Ovary (tissue), 9 donors: ENCODE measurements around the gene SORBS1. TPM values are rescaled to one million over a fixed set of nuclear protein-coding genes. Genes with fewer than 3 reads are reported as not detected.

Experiments used
- DNase-seq, 5 donors: peaks; one replicate each; pipeline ENCODE4 v3.0.0-alpha.2; 2019 to 2020
- H3K27ac ChIP-seq, 2 donors: fragments of 200-600 bp; one replicate each; pipeline versions ENCODE4 v1.5.1 to v1.8.0; 2019 to 2022
- H3K27me3 ChIP-seq: fragments of 200-600 bp; one replicate; pipeline ENCODE4 v1.8.0; 2022
- H3K36me3 ChIP-seq: fragments of 200-600 bp; sonication (generic); one replicate; pipeline ENCODE4 v1.5.1; 2019
- H3K4me1 ChIP-seq: one replicate; pipeline ENCODE4 v1.8.1; 2013; ENCODE audit warnings: mild to moderate bottlenecking, moderate library complexity; ENCODE audit not compliant: insufficient read depth
- H3K4me3 ChIP-seq: fragments of 200-600 bp; sonication (generic); one replicate; pipeline ENCODE4 v1.5.1; 2017
- H3K9me3 ChIP-seq, 2 donors: fragments of 200-600 bp in 1 of 2; sonication (generic) in 1 of 2; one replicate each; pipeline versions ENCODE4 v1.5.1 to v1.8.1; 2013 to 2019; ENCODE audit warnings: mild to moderate bottlenecking in 1 of 2, moderate library complexity in 1 of 2
- EP300 ChIP-seq: sonication (generic); formaldehyde crosslinking; IDR thresholded peaks from one replicate; pipeline ENCODE4 v1.6.1; 2017; ENCODE audit warnings: antibody characterized with exemption
- POLR2A ChIP-seq: fragments of 450-650 bp; IDR thresholded peaks from one replicate; pipeline ENCODE4 v1.6.1; 2017; ENCODE audit warnings: antibody characterized with exemption, mild to moderate bottlenecking, moderate library complexity
- WGBS, 3 donors: extraction: QIAGEN DNeasy Blood & Tissue Kit in 1 of 3; methylation state at CpG; one replicate each; pipeline versions ENCODE4 v1.1.5 to v1.1.7; 2013 to 2017; 5-methylcytosine and 5-hydroxymethylcytosine counted together
- intact Hi-C, 4 donors: fragments of 100-400 bp; cut with DNase I; formaldehyde crosslinking; loops; one replicate each; pipeline versions ENCODE4 v1.11.0 to v1.15.1; 2022 to 2023
- polyA plus RNA-seq, 2 donors: library from polyadenylated mRNA; stranded (reverse); fragments of 200-250 nt in 1 of 2; fragments of 350-450 nt in 1 of 2; fragmentation: Illumina TruSeq in 1 of 2; extraction: RNeasy Lipid Tissue Mini Kit (QIAGEN cat#74804) in 1 of 2; gene quantifications; one replicate each; pipeline ENCODE4 v1.2.3, GENCODE V29; 2013 to 2014
- total RNA-seq, 7 donors: library from RNA; depleted of rRNA in 2 of 7; stranded (reverse); fragments of >200 nt in 2 of 7; fragmentation: NEBNext Ultra II Directional in 3 of 7; extraction: Animal tissue kit (Norgen Biotek cat#: 25700) in 3 of 7; gene quantifications; one replicate each; pipeline versions ENCODE4 v1.1.0 to v1.2.4, GENCODE V29; 2016 to 2023
- TF ChIP-seq, protein P1 (sequence below), 3 donors: fragments of 450-650 bp in 2 of 3; fragments of 200-600 bp in 1 of 3; IDR thresholded peaks; one replicate each; pipeline versions ENCODE4 v1.5.1 to v1.8.0; 2016 to 2022; ENCODE audit warnings: antibody characterized with exemption in 3 of 3, mild to moderate bottlenecking in 1 of 3
- donor health status: DM: no; HTN: no; CAD: no; lungs with moderate emphysema.
- donor health status: DM: no; HTN: no; CAD: no.
- donor health status: Bipolar disorder and iron deficiency.
- donor health status: DM: yes; HTN: yes; CAD: no.
- donor health status: DM: no; HTN: no; CAD: no.
- donor health status: DM: yes; HTN: yes; CAD: no.

SORBS1 gene
- total and polyA plus RNA-seq, 9 donors = 10.7 to 156 (median 20.0) TPM

DNA sequence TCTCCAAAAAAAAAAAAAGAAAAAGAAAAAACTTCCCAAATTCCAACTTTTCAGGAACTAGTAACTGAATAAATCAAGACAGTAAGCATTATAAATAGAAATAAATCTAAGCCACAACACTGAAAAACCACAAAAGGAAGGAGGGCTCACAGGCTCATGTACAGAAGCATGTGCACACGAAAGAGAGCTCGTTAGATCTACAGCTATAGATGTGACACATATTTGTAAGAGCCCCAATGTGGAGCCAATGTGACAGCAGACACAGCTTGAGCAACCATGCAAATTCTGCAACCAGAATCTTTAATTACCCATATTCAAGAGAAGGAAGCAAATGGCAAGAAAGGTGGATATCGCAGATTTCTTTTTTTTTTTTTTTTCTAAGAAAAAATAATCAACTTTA lies 94.7 kb downstream of the SORBS1 start:
- no peak overlapping the region for H3K27ac ChIP-seq
- no peak overlapping the region for H3K4me3 ChIP-seq
- H3K9me3 ChIP-seq = no peaks in the 10 kb centered on the region
- no peak for DNase-seq
- H3K36me3 ChIP-seq = no peaks in the 10 kb centered on the region
- H3K27me3 ChIP-seq = no peaks in the 10 kb centered on the region
- WGBS, 3 donors = 92 to 95% (median 95%) methylated on average over 3 of the region's 3 CpGs
- TF ChIP-seq EP300 = no peak
- TF ChIP-seq POLR2A = no peak
- TF ChIP-seq, protein P1, sequence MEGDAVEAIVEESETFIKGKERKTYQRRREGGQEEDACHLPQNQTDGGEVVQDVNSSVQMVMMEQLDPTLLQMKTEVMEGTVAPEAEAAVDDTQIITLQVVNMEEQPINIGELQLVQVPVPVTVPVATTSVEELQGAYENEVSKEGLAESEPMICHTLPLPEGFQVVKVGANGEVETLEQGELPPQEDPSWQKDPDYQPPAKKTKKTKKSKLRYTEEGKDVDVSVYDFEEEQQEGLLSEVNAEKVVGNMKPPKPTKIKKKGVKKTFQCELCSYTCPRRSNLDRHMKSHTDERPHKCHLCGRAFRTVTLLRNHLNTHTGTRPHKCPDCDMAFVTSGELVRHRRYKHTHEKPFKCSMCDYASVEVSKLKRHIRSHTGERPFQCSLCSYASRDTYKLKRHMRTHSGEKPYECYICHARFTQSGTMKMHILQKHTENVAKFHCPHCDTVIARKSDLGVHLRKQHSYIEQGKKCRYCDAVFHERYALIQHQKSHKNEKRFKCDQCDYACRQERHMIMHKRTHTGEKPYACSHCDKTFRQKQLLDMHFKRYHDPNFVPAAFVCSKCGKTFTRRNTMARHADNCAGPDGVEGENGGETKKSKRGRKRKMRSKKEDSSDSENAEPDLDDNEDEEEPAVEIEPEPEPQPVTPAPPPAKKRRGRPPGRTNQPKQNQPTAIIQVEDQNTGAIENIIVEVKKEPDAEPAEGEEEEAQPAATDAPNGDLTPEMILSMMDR (IDR thresholded peaks at IDR 0.05) = no peak
- intact Hi-C loops = no loop called here
- H3K4me1 ChIP-seq = no peaks in the 10 kb centered on the region

- 91 to 95% (median 94%) methylated on average over 5 of the region's 5 CpGs for WGBS, 3 donors
- Histone ChIP-seq H3K4me3 (no peak overlapping the region), H3K36me3 (no peaks in the 10 kb centered on the region), H3K27me3 (no peaks in the 10 kb centered on the region), H3K9me3 (no peaks in the 10 kb centered on the region), H3K27ac (no peak overlapping the region), H3K4me1 (peaks cover 6% of the 10 kb centered on the region)
- TF ChIP-seq POLR2A (no peak), EP300 (no peak)
- TF ChIP-seq, protein P1 (IDR thresholded peaks at IDR 0.05) = no peak
- intact Hi-C loops = no loop called here
- DNase-seq = no peak
Observed at GRCh38 chr10:95464280-95464679, 96.9 kb downstream of the SORBS1 start.

DNA sequence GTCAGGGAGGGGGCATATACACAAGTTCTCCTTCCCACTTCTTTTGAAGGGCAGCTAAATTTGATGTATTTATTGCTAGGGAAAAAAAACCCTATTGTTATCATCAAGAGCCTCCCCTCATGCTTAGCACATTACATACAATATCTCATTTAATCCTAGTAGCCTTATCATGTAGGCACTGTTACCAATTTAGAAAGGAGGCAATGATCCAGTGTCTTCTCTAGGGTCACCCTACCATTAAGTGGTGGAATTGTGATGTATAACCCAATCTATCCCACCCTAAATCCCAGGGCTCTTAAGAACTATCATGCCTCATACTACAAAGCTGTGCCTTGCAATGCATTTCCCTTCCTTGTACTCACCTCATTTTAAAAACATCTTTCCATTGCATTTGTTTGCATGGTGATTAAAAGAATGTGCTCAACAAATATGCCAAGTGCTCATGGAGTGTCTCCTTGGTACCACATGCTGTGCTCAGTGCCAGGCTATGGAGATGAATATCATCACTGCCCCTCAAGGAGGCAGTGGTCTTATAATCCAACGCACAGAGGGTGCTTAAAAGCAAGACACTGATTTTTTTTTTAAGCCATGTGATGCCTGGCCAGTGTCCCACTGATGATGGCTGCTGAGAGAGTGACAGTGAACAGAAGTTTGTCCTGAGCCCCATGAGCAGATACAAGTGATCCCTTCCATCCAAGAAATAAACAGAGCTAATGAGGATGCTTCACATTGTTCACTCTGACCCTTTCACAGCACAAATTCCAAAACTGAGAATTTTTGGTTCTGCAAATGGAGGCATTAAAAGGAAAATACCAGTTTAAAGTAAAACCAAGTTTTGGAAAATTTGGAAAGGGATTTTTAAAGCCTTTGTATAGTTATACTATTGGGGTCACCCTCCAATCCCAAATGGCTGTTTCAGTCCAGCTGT lies 98.2 kb downstream of the SORBS1 start:
- H3K4me3 ChIP-seq = no peak overlapping the region
- H3K27me3 ChIP-seq = no peaks in the 10 kb centered on the region
- WGBS, 3 donors = 65 to 78% (median 68%) methylated on average over 1 of the region's 1 CpG
- peaks cover 6% of the 10 kb centered on the region for H3K4me1 ChIP-seq
- no peak overlapping the region for H3K27ac ChIP-seq
- DNase-seq = no peak
- H3K9me3 ChIP-seq = no peaks in the 10 kb centered on the region
- intact Hi-C loops = no loop called here
- no peaks in the 10 kb centered on the region for H3K36me3 ChIP-seq
- TF ChIP-seq POLR2A = no peak
- TF ChIP-seq, protein P1 (IDR thresholded peaks at IDR 0.05) = no peak
- TF ChIP-seq EP300 = no peak

DNA sequence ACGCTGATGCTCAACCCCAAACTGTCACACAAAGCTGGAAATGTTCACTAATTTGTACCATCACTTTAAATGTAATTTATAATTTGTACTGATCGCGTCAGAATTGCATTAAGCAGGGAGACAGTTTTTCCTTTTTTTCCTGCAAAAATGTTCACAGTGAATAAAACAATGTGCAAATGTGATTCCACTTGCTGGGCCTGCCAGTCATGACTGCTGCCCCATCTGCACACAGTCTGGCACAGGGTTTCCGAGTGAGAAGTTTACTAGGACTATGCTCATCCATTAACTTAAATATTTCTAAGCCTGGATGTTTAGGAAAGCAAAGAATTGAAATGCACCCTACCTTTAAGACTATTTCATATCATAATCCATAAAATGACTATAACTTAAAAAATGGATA lies 99.6 kb downstream of the SORBS1 start:
- Histone ChIP-seq H3K36me3 (no peaks in the 10 kb centered on the region), H3K9me3 (no peaks in the 10 kb centered on the region), H3K27ac (no peak overlapping the region), H3K27me3 (no peaks in the 10 kb centered on the region), H3K4me3 (no peak overlapping the region), H3K4me1 (peaks cover 6% of the 10 kb centered on the region)
- no peak for DNase-seq
- intact Hi-C loops = no loop called here
- WGBS, 3 donors = 94% methylated on average over 4 of the region's 4 CpGs
- no peak for TF ChIP-seq EP300
- no peak for TF ChIP-seq POLR2A
- TF ChIP-seq, protein P1 (IDR thresholded peaks at IDR 0.05) = no peak
